ENCODE results near the gene PGP.

The PGP gene

GRCh38 chr16:2183671-2184070 is 31.0 kb downstream of the PGP start:
- Histone ChIP-seq H3K4me1 (ENCODE audit: control insufficient read depth, insufficient read depth, low read length) (no peaks in the 10 kb centered on the region), H3K36me3 (ENCODE audit: control insufficient read depth, insufficient read depth, low read length) (peaks cover 3% of the 10 kb centered on the region), H3K9me3 (ENCODE audit: control insufficient read depth, insufficient read depth, low read length) (no peaks in the 10 kb centered on the region), H3K4me3 (ENCODE audit: low read depth, low read length) (no peak overlapping the region), H3K27me3 (ENCODE audit: control insufficient read depth, insufficient read depth, low read length) (no peaks in the 10 kb centered on the region), H3K9ac (ENCODE audit: low read depth, low read length) (no peak overlapping the region)

DNA sequence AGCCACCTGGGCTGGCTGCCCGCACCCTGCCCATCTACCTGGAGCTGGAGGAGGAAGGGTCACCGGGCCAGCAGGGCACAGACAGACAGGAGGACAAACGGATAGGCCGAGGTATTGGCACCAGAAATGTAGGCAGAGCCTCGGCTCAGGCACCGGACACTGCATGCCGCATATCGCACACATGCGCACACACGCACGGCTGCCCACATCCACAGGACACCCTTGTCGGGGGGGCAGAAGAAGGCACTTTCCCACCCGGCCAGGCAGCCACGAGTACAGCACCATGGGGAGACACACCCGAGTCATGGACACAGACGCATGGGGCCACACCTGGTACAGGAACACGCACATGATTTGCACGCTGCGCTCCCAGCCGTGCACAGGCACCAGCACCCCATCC is 32.7 kb downstream of the PGP start:
- Histone ChIP-seq H3K9ac (ENCODE audit: low read depth, low read length) (no peak overlapping the region), H3K27me3 (ENCODE audit: control insufficient read depth, insufficient read depth, low read length) (no peaks in the 10 kb centered on the region), H3K36me3 (ENCODE audit: control insufficient read depth, insufficient read depth, low read length) (peaks cover 6% of the 10 kb centered on the region), H3K4me3 (ENCODE audit: low read depth, low read length) (no peak overlapping the region), H3K9me3 (ENCODE audit: control insufficient read depth, insufficient read depth, low read length) (no peaks in the 10 kb centered on the region), H3K4me1 (ENCODE audit: control insufficient read depth, insufficient read depth, low read length) (no peaks in the 10 kb centered on the region)

DNA sequence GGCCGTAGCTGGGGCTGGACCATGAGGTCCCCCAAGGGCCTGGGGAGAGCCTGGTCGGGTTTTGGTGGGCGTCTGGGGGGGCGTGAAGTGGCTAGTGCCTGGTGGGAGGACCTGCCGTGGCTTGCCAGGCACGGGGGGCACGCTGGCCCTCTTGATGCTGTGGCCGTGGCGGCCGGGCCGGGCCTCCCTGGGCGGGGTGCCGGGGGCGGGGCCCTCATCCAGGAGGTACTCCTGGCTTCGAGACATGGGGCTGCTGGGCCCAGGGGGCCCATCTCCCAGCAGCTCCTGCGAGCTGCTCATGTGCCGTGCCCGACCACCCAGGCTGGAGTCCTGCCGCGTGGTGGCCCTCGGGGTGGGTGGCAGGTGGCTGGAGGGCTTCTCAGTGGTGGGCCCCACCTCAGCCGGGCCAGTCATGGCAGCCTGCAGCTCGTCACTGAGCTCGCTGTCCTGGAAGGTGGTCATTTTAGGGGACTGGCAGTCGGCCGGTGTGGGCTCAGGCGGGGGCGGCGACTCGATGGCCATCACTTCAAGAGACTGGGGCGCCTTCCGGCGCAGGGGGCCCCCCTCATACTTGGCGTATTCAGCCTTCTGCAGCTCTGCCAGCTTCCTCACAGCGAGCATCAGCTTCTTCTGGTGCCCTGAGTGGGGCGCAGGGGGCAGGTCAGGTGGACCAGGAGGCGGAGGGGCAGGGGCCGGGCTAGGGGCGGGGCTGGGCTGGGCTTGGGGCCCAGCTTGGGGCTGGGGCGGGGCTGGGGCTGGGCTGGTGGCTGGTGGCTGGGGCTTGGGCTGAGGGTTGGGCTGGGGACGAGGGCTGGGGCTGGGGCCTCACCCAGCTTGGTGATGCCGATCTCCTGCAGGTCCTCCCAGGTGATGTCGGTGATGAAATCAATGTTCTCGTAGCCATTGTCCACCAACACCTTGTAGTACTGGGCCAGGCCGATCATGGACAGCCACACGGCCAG is 33.4 kb downstream of the PGP start:
- H3K4me1 ChIP-seq (ENCODE audit: control insufficient read depth, insufficient read depth, low read length): no peaks in the 10 kb centered on the region
- no peaks in the 10 kb centered on the region for H3K9me3 ChIP-seq (ENCODE audit: control insufficient read depth, insufficient read depth, low read length)
- no peak overlapping the region for H3K9ac ChIP-seq (ENCODE audit: low read depth, low read length)
- H3K4me3 ChIP-seq (ENCODE audit: low read depth, low read length): no peak overlapping the region
- H3K27me3 ChIP-seq (ENCODE audit: control insufficient read depth, insufficient read depth, low read length): no peaks in the 10 kb centered on the region
- peaks cover 11% of the 10 kb centered on the region for H3K36me3 ChIP-seq (ENCODE audit: control insufficient read depth, insufficient read depth, low read length)

GRCh38 chr16:2180461-2180860 is 34.2 kb downstream of the PGP start:
- no peaks in the 10 kb centered on the region for H3K27me3 ChIP-seq (ENCODE audit: control insufficient read depth, insufficient read depth, low read length)
- no peak overlapping the region for H3K9ac ChIP-seq (ENCODE audit: low read depth, low read length)
- peaks cover 19% of the 10 kb centered on the region for H3K36me3 ChIP-seq (ENCODE audit: control insufficient read depth, insufficient read depth, low read length)
- H3K9me3 ChIP-seq (ENCODE audit: control insufficient read depth, insufficient read depth, low read length): no peaks in the 10 kb centered on the region
- H3K4me1 ChIP-seq (ENCODE audit: control insufficient read depth, insufficient read depth, low read length): no peaks in the 10 kb centered on the region
- no peak overlapping the region for H3K4me3 ChIP-seq (ENCODE audit: low read depth, low read length)

DNA sequence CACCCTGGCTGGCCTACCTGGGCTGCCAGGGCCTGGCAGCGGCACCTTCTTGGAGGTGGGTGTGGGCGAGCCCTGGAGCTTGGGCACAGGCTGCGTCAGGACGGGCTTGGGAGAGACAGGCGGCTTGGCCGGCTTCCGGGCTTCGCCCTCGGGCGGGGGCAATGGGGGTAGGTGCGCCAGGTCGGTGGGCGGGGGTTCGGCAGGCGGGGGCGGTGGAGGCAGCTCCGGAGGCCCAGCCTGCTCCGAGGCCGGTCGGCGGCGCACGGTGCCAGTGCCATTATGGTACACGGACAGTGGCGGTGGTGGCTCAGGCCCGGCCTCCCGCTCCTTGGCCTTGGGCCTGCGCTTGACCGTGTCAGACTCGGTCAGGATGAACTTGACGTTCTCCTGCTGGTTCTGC is 35.1 kb downstream of the PGP start:
- Histone ChIP-seq H3K9ac (ENCODE audit: low read depth, low read length) (no peak overlapping the region), H3K9me3 (ENCODE audit: control insufficient read depth, insufficient read depth, low read length) (no peaks in the 10 kb centered on the region), H3K4me1 (ENCODE audit: control insufficient read depth, insufficient read depth, low read length) (no peaks in the 10 kb centered on the region), H3K27me3 (ENCODE audit: control insufficient read depth, insufficient read depth, low read length) (no peaks in the 10 kb centered on the region), H3K4me3 (ENCODE audit: low read depth, low read length) (no peak overlapping the region), H3K36me3 (ENCODE audit: control insufficient read depth, insufficient read depth, low read length) (peaks cover 26% of the 10 kb centered on the region)

- Histone ChIP-seq H3K9me3 (ENCODE audit: control insufficient read depth, insufficient read depth, low read length) (no peaks in the 10 kb centered on the region), H3K4me1 (ENCODE audit: control insufficient read depth, insufficient read depth, low read length) (no peaks in the 10 kb centered on the region), H3K36me3 (ENCODE audit: control insufficient read depth, insufficient read depth, low read length) (peaks cover 31% of the 10 kb centered on the region), H3K9ac (ENCODE audit: low read depth, low read length) (no peak overlapping the region), H3K27me3 (ENCODE audit: control insufficient read depth, insufficient read depth, low read length) (no peaks in the 10 kb centered on the region), H3K4me3 (ENCODE audit: low read depth, low read length) (no peak overlapping the region)
Measured at GRCh38 chr16:2179107-2179501, 35.5 kb downstream of the PGP start.

DNA sequence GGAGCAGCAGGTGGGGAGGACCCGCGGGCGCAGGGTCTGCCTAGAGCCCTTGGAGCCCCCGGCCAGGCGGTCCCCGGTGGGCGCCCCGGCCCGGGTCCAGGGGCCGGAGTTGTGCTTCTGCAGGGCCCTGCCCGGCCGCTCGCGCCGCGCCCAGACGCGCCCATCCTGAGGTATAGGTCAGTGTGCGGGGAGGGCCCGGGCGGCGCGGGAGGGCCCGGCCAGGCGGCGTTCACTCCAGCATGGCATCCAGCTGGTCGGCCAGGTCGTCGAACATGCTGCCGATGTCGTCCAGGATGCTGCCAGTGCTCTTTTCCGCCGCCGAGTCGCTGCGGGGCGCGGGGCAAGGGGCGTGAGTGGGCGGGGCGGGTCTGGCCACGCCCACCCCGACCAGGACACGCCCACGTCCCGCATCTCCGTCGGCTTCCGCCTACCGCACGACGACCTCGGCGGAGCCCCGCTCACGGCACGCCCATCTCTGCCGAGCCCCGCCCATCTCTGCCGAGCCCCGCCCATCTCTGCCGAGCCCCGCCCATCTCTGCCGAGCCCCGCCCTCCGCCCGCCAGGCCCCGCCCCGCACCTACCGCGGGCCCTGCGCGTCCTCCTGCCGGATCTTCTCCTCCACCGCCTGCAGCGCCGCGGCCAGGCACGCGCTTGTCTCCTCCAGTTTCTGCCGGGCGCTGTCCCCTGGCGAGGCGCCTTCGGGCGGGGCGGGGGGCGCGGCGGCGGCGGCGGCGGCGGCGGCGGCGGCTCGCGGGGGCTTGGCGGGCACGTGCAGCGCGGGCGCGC is 36.1 kb downstream of the PGP start:
- Histone ChIP-seq H3K36me3 (ENCODE audit: control insufficient read depth, insufficient read depth, low read length) (peaks cover 34% of the 10 kb centered on the region), H3K9me3 (ENCODE audit: control insufficient read depth, insufficient read depth, low read length) (no peaks in the 10 kb centered on the region), H3K27me3 (ENCODE audit: control insufficient read depth, insufficient read depth, low read length) (no peaks in the 10 kb centered on the region), H3K4me1 (ENCODE audit: control insufficient read depth, insufficient read depth, low read length) (no peaks in the 10 kb centered on the region), H3K4me3 (ENCODE audit: low read depth, low read length) (no peak overlapping the region), H3K9ac (ENCODE audit: low read depth, low read length) (no peak overlapping the region)

DNA sequence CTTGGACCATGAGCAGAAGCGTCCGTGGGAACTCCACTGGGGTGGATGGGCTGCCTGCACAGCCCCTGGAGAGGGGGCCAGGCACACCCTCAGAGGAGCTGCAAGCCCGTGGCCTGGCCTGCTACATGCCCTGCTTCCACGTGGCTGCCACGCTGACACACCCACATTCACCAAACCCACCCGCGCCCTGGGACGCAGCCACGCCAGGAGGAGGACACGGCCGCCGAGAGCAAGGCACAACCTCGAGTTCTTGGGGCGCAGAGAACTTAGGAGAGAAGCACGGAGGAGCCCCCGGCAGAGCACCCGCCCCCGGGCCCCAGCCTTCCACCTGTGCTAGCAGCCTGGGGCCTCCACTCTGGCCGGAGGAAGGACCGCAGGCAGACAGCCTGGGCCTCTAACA is 37.1 kb downstream of the PGP start:
- no peak overlapping the region for H3K9ac ChIP-seq (ENCODE audit: low read depth, low read length)
- no peaks in the 10 kb centered on the region for H3K9me3 ChIP-seq (ENCODE audit: control insufficient read depth, insufficient read depth, low read length)
- no peaks in the 10 kb centered on the region for H3K27me3 ChIP-seq (ENCODE audit: control insufficient read depth, insufficient read depth, low read length)
- H3K36me3 ChIP-seq (ENCODE audit: control insufficient read depth, insufficient read depth, low read length): peaks cover 36% of the 10 kb centered on the region
- no peak overlapping the region for H3K4me3 ChIP-seq (ENCODE audit: low read depth, low read length)
- H3K4me1 ChIP-seq (ENCODE audit: control insufficient read depth, insufficient read depth, low read length): no peaks in the 10 kb centered on the region

DNA sequence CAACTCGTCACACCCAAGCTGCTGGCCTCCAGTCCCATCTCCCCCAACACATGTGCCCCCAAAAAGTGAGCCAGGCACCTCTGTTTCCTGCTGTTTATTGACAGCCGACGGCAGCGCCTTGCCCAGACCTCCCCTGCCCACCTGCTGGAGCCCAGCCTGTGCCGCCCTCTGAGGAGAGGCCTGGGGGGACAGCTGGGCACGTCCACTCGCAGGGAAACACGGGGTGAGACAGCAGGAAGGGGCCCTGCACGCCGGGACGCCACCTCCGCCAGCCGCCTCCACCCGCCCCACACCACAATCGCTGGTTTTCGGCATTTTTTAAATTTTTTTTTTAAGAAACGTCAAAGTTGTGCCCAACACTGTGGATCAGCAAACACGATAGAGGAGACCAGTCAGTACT is 37.5 kb downstream of the PGP start:
- Histone ChIP-seq H3K9me3 (ENCODE audit: control insufficient read depth, insufficient read depth, low read length) (no peaks in the 10 kb centered on the region), H3K27me3 (ENCODE audit: control insufficient read depth, insufficient read depth, low read length) (no peaks in the 10 kb centered on the region), H3K36me3 (ENCODE audit: control insufficient read depth, insufficient read depth, low read length) (peaks cover 36% of the 10 kb centered on the region), H3K9ac (ENCODE audit: low read depth, low read length) (no peak overlapping the region), H3K4me3 (ENCODE audit: low read depth, low read length) (no peak overlapping the region), H3K4me1 (ENCODE audit: control insufficient read depth, insufficient read depth, low read length) (no peaks in the 10 kb centered on the region)

DNA sequence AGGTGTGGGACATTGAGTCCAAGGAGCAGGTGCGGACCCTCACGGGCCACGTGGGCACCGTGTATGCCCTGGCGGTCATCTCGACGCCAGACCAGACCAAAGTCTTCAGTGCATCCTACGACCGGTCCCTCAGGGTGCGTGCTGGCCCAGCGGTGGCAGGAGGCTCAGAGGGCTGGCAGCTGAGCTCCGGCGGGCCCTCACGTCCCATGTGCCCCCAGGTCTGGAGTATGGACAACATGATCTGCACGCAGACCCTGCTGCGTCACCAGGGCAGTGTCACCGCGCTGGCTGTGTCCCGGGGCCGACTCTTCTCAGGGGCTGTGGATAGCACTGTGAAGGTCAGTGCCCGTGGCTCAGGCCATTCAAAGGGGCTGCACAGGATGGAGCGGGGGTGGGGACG is 38.6 kb downstream of the PGP start:
- no peaks in the 10 kb centered on the region for H3K4me1 ChIP-seq (ENCODE audit: control insufficient read depth, insufficient read depth, low read length)
- no peak overlapping the region for H3K9ac ChIP-seq (ENCODE audit: low read depth, low read length)
- no peak overlapping the region for H3K4me3 ChIP-seq (ENCODE audit: low read depth, low read length)
- no peaks in the 10 kb centered on the region for H3K9me3 ChIP-seq (ENCODE audit: control insufficient read depth, insufficient read depth, low read length)
- peaks cover 46% of the 10 kb centered on the region for H3K36me3 ChIP-seq (ENCODE audit: control insufficient read depth, insufficient read depth, low read length)
- no peaks in the 10 kb centered on the region for H3K27me3 ChIP-seq (ENCODE audit: control insufficient read depth, insufficient read depth, low read length)

GRCh38 chr16:2175454-2175853 is 39.2 kb downstream of the PGP start:
- Histone ChIP-seq H3K9me3 (ENCODE audit: control insufficient read depth, insufficient read depth, low read length) (no peaks in the 10 kb centered on the region), H3K36me3 (ENCODE audit: control insufficient read depth, insufficient read depth, low read length) (peaks cover 47% of the 10 kb centered on the region), H3K4me3 (ENCODE audit: low read depth, low read length) (no peak overlapping the region), H3K27me3 (ENCODE audit: control insufficient read depth, insufficient read depth, low read length) (no peaks in the 10 kb centered on the region), H3K9ac (ENCODE audit: low read depth, low read length) (no peak overlapping the region), H3K4me1 (ENCODE audit: control insufficient read depth, insufficient read depth, low read length) (no peaks in the 10 kb centered on the region)

Measured in iPS-15b (cell line).